ENCODE measurements around the gene SIAH2.
A peak's percentile ranks its signal among the peaks of the same experiment; 100 is the strongest.

Gene SIAH2

GRCh38 chr3:150778793-150779401, 15.9 kb upstream of the SIAH2 start:
- TF ChIP-seq Cebpa-rat (IDR thresholded peaks at IDR 0.05): no peak
- peaks cover 6 to 24% (median 14%) of the 10 kb centered on the region in 11 experiments; a peak in 14 of 22 replicates for H3K9me3 ChIP-seq (replicated peaks in 1 of 11)
- H3K36me3 ChIP-seq: no peaks in the 10 kb centered on the region
- no peak overlapping the region for H3K27ac ChIP-seq
- no peak overlapping the region for H3K9ac ChIP-seq
- H3K4me1 ChIP-seq: peaks cover 0 to 12% (median 8%) of the 10 kb centered on the region in 10 experiments; a peak in 13 of 20 replicates
- H3K4me2 ChIP-seq: no peak overlapping the region
- H3K27me3 ChIP-seq: no peaks in the 10 kb centered on the region
- H3K4me3 ChIP-seq: no peak overlapping the region
- no peaks in the 10 kb centered on the region for H4K20me1 ChIP-seq

- no peak for TF ChIP-seq Cebpa-rat (IDR thresholded peaks at IDR 0.05)
- Histone ChIP-seq H3K4me3 (no peak overlapping the region), H3K4me1 (peaks cover 0 to 13% (median 9%) of the 10 kb centered on the region in 10 experiments; a peak in 13 of 20 replicates), H3K27me3 (no peaks in the 10 kb centered on the region), H3K4me2 (peak overlapping the region in 6 of 11 experiments; percentile 7 to 54 (median 36); a peak in 4 of 22 replicates), H3K27ac (no peak overlapping the region), H3K9ac (no peak overlapping the region), H3K36me3 (no peaks in the 10 kb centered on the region), H4K20me1 (no peaks in the 10 kb centered on the region), H3K9me3 (replicated peaks in 1 of 11) (peaks cover 6 to 27% (median 16%) of the 10 kb centered on the region in 11 experiments; a peak in 14 of 22 replicates)
These were observed 12.1 kb upstream of the SIAH2 start for GRCh38 chr3:150775001-150775599.

GRCh38 chr3:150773616-150774192, 10.7 kb upstream of the SIAH2 start:
- no peak overlapping the region for H3K9ac ChIP-seq
- H3K36me3 ChIP-seq: no peaks in the 10 kb centered on the region
- H3K27me3 ChIP-seq: no peaks in the 10 kb centered on the region
- no peak for TF ChIP-seq Cebpa-rat (IDR thresholded peaks at IDR 0.05)
- peaks cover 0 to 13% (median 9%) of the 10 kb centered on the region in 10 experiments; a peak in 13 of 20 replicates for H3K4me1 ChIP-seq
- no peak overlapping the region for H3K27ac ChIP-seq
- peak overlapping the region in 2 of 11 experiments; percentile 32 to 54; a peak in 2 of 22 replicates for H3K4me2 ChIP-seq
- H4K20me1 ChIP-seq: no peaks in the 10 kb centered on the region
- peaks cover 6 to 20% (median 12%) of the 10 kb centered on the region in 11 experiments; a peak in 14 of 22 replicates for H3K9me3 ChIP-seq (replicated peaks in 1 of 11)
- H3K4me3 ChIP-seq: no peak overlapping the region

GRCh38 chr3:150771600-150771999, 8.6 kb upstream of the SIAH2 start:
- H3K4me1 ChIP-seq: peaks cover 2 to 13% (median 10%) of the 10 kb centered on the region in 10 experiments; a peak in 18 of 20 replicates
- H3K27ac ChIP-seq: no peak overlapping the region
- no peaks in the 10 kb centered on the region for H3K27me3 ChIP-seq
- H3K4me2 ChIP-seq: no peak overlapping the region
- H3K4me3 ChIP-seq: no peak overlapping the region
- H3K36me3 ChIP-seq: no peaks in the 10 kb centered on the region
- no peak overlapping the region for H3K9ac ChIP-seq
- H4K20me1 ChIP-seq: no peaks in the 10 kb centered on the region
- H3K9me3 ChIP-seq (replicated peaks in 1 of 11): peaks cover 6 to 18% (median 10%) of the 10 kb centered on the region in 11 experiments; a peak in 14 of 22 replicates
- no peak for TF ChIP-seq Cebpa-rat (IDR thresholded peaks at IDR 0.05)

GRCh38 chr3:150770681-150771080, 7.7 kb upstream of the SIAH2 start:
- Histone ChIP-seq H3K36me3 (no peaks in the 10 kb centered on the region), H4K20me1 (no peaks in the 10 kb centered on the region), H3K4me2 (no peak overlapping the region), H3K9me3 (replicated peaks in 1 of 11) (peaks cover 6 to 18% (median 10%) of the 10 kb centered on the region in 11 experiments; a peak in 14 of 22 replicates), H3K4me1 (peaks cover 10 to 23% (median 18%) of the 10 kb centered on the region in 10 experiments; a peak in 19 of 20 replicates), H3K9ac (no peak overlapping the region), H3K27ac (no peak overlapping the region), H3K27me3 (no peaks in the 10 kb centered on the region), H3K4me3 (no peak overlapping the region)
- no peak for TF ChIP-seq Cebpa-rat (IDR thresholded peaks at IDR 0.05)

- H3K4me2 ChIP-seq: peak overlapping the region in 9 of 11 experiments; percentile 3 to 59 (median 31); a peak in 10 of 22 replicates
- no peak for TF ChIP-seq Cebpa-rat (IDR thresholded peaks at IDR 0.05)
- peaks cover 12 to 29% (median 26%) of the 10 kb centered on the region in 10 experiments for H3K4me1 ChIP-seq
- no peak overlapping the region for H3K9ac ChIP-seq
- no peak overlapping the region for H3K4me3 ChIP-seq
- no peaks in the 10 kb centered on the region for H3K36me3 ChIP-seq
- H3K9me3 ChIP-seq (replicated peaks in 1 of 11): no peaks in the 10 kb centered on the region
- peaks cover 0 to 11% (median 7%) of the 10 kb centered on the region in 11 experiments; a peak in 11 of 22 replicates for H4K20me1 ChIP-seq
- H3K27me3 ChIP-seq: no peaks in the 10 kb centered on the region
- H3K27ac ChIP-seq: no peak overlapping the region
These were observed 3.8 kb upstream of the SIAH2 start for GRCh38 chr3:150766742-150767141.

- Histone ChIP-seq H3K36me3 (no peaks in the 10 kb centered on the region), H3K4me1 (peaks cover 12 to 32% (median 27%) of the 10 kb centered on the region in 10 experiments), H3K4me2 (peak overlapping the region in 10 of 11 experiments; percentile 6 to 89 (median 46); a peak in 17 of 22 replicates), H3K9me3 (replicated peaks in 1 of 11) (no peaks in the 10 kb centered on the region), H3K4me3 (no peak overlapping the region), H3K27ac (no peak overlapping the region), H3K9ac (no peak overlapping the region), H3K27me3 (no peaks in the 10 kb centered on the region), H4K20me1 (peaks cover under 1 to 17% (median 13%) of the 10 kb centered on the region in 11 experiments; a peak in 15 of 22 replicates)
- no peak for TF ChIP-seq Cebpa-rat (IDR thresholded peaks at IDR 0.05)
These were observed 3.2 kb upstream of the SIAH2 start for GRCh38 chr3:150765949-150766720.

GRCh38 chr3:150764967-150765366, 2.0 kb upstream of the SIAH2 start:
- Histone ChIP-seq H3K27ac (no peak overlapping the region), H3K27me3 (no peaks in the 10 kb centered on the region), H3K36me3 (no peaks in the 10 kb centered on the region), H4K20me1 (peaks cover 11 to 28% (median 24%) of the 10 kb centered on the region in 11 experiments; a peak in 20 of 22 replicates), H3K9ac (0 out of 22 replicates have a peak overlapping the region, but pooled peaks of 1 of the 11 experiments have one; percentile 97), H3K4me3 (no peak overlapping the region), H3K4me1 (peaks cover 14 to 43% (median 37%) of the 10 kb centered on the region in 10 experiments), H3K9me3 (replicated peaks in 1 of 11) (no peaks in the 10 kb centered on the region), H3K4me2 (peak overlapping the region; percentile 69 to 90 (median 84))
- TF ChIP-seq Cebpa-rat (IDR thresholded peaks at IDR 0.05): no peak

All from BLaER1 treated with 17β-estradiol and CSF1 and Interleukin-3, amounts not matched to agents 10 nM and 100 nM (cell line).